Activated T-cell treated with anti-CD3 and anti-CD28 coated beads, Interleukin-2, amount 50 U/mL, for 4 hours (primary cell): ENCODE results near the gene DCAF12. TPM values are rescaled to one million over a fixed set of nuclear protein-coding genes. Genes with fewer than 3 reads are reported as not detected.
A peak's percentile ranks its signal among the peaks of the same experiment; 100 is the strongest.

ENCODE experiments used
- ATAC-seq, 2 donors: fragments of 200-7000 bp; cut with Tn5 transposase; one replicate each; pipeline ENCODE4 v1.10.0; 2021
- DNase-seq: peaks from one replicate; pipeline ENCODE4 v3.0.0-alpha.2; 2020
- H3K27me3 Mint-ChIP-seq: one replicate; pipeline ENCODE4 v1.8.0; 2021; ENCODE audit warnings: low read depth, mixed read lengths
- H3K36me3 Mint-ChIP-seq: one replicate; pipeline ENCODE4 v1.8.0; 2022; ENCODE audit warnings: mixed read lengths; ENCODE audit not compliant: insufficient read depth
- H3K4me1 Mint-ChIP-seq: one replicate; pipeline ENCODE4 v1.8.0; 2021; ENCODE audit warnings: low read depth, mixed read lengths
- H3K4me3 Mint-ChIP-seq: one replicate; pipeline ENCODE4 v1.8.0; 2021; ENCODE audit warnings: mild to moderate bottlenecking, moderate library complexity, mixed read lengths
- H3K9me3 Mint-ChIP-seq: one replicate; pipeline ENCODE4 v1.8.0; 2021; ENCODE audit warnings: mixed read lengths
- total RNA-seq, 3 donors: library from RNA; stranded (reverse); gene quantifications; one replicate each; pipeline ENCODE4 v1.2.1, GENCODE V29; 2021

DCAF12 gene
- 10 to 100 TPM; 38.7 to 44.7 (median 41.4) TPM for total RNA-seq

GRCh38 chr9:34126207-34127034 lies at the start of gene DCAF12:
TSS of gene DCAF12 (minus strand) at chr9:34126698. CDS start at chr9:34126431, 267 bp downstream.
- H3K4me1 Mint-ChIP-seq: peaks cover 42% of the 10 kb centered on the region
- no peaks in the 10 kb centered on the region for H3K27me3 Mint-ChIP-seq
- peak within 1 kb of the TSS; percentile 96 for H3K4me3 Mint-ChIP-seq
- H3K9me3 Mint-ChIP-seq: no peaks in the 10 kb centered on the region
- peaks cover 22% of the 10 kb centered on the region for H3K36me3 Mint-ChIP-seq
- DNase-seq: peak; percentile 85
- ATAC-seq: peak; percentile 93 to 94

GRCh38 chr9:34176089-34176488 lies 49.6 kb upstream of the DCAF12 start:
- ATAC-seq (no peak), DNase-seq (no peak)
- H3K27me3 Mint-ChIP-seq: no peaks in the 10 kb centered on the region
- no peaks in the 10 kb centered on the region for H3K36me3 Mint-ChIP-seq
- no peak overlapping the region for H3K4me3 Mint-ChIP-seq
- H3K4me1 Mint-ChIP-seq: peaks cover 25% of the 10 kb centered on the region
- no peaks in the 10 kb centered on the region for H3K9me3 Mint-ChIP-seq

- Mint-ChIP-seq H3K9me3 (no peaks in the 10 kb centered on the region), H3K4me3 (peak overlapping the region; percentile 48)
- peak; percentile 84 to 87 for ATAC-seq
These were observed 45.4 kb upstream of the DCAF12 start for GRCh38 chr9:34171753-34172535.

GRCh38 chr9:34170237-34170991 lies 43.9 kb upstream of the DCAF12 start:
- H3K36me3 Mint-ChIP-seq: no peaks in the 10 kb centered on the region
- no peak for DNase-seq
- H3K9me3 Mint-ChIP-seq: no peaks in the 10 kb centered on the region
- ATAC-seq: no peak
- H3K4me1 Mint-ChIP-seq: peaks cover 8% of the 10 kb centered on the region
- H3K27me3 Mint-ChIP-seq: no peaks in the 10 kb centered on the region
- no peak overlapping the region for H3K4me3 Mint-ChIP-seq

More at GRCh38 chr9:34171753-34172535, 45.4 kb upstream of the DCAF12 start:
- no peaks in the 10 kb centered on the region for H3K36me3 Mint-ChIP-seq
- DNase-seq: peak; percentile 26
- peaks cover 11% of the 10 kb centered on the region for H3K4me1 Mint-ChIP-seq
- H3K27me3 Mint-ChIP-seq: no peaks in the 10 kb centered on the region

GRCh38 chr9:34169125-34169524 lies 42.6 kb upstream of the DCAF12 start:
- H3K27me3 Mint-ChIP-seq: no peaks in the 10 kb centered on the region
- DNase-seq (no peak), ATAC-seq (no peak)
- H3K4me1 Mint-ChIP-seq: peaks cover 8% of the 10 kb centered on the region
- H3K9me3 Mint-ChIP-seq: no peaks in the 10 kb centered on the region
- H3K36me3 Mint-ChIP-seq: no peaks in the 10 kb centered on the region
- H3K4me3 Mint-ChIP-seq: no peak overlapping the region

GRCh38 chr9:34163434-34163833 lies 36.9 kb upstream of the DCAF12 start:
- Mint-ChIP-seq H3K27me3 (no peaks in the 10 kb centered on the region), H3K9me3 (no peaks in the 10 kb centered on the region), H3K36me3 (no peaks in the 10 kb centered on the region), H3K4me1 (no peaks in the 10 kb centered on the region), H3K4me3 (no peak overlapping the region)
- ATAC-seq (no peak), DNase-seq (no peak)

GRCh38 chr9:34158362-34158869 lies 31.9 kb upstream of the DCAF12 start:
- DNase-seq (no peak), ATAC-seq (no peak)
- Mint-ChIP-seq H3K4me1 (no peaks in the 10 kb centered on the region), H3K27me3 (no peaks in the 10 kb centered on the region), H3K4me3 (no peak overlapping the region), H3K36me3 (no peaks in the 10 kb centered on the region), H3K9me3 (no peaks in the 10 kb centered on the region)

GRCh38 chr9:34157898-34158297 lies 31.4 kb upstream of the DCAF12 start:
- H3K36me3 Mint-ChIP-seq: no peaks in the 10 kb centered on the region
- no peaks in the 10 kb centered on the region for H3K27me3 Mint-ChIP-seq
- H3K4me3 Mint-ChIP-seq: no peak overlapping the region
- ATAC-seq: no peak
- H3K9me3 Mint-ChIP-seq: no peaks in the 10 kb centered on the region
- no peak for DNase-seq
- H3K4me1 Mint-ChIP-seq: no peaks in the 10 kb centered on the region

- no peak for ATAC-seq
- Mint-ChIP-seq H3K4me3 (no peak overlapping the region), H3K36me3 (no peaks in the 10 kb centered on the region), H3K27me3 (no peaks in the 10 kb centered on the region), H3K4me1 (no peaks in the 10 kb centered on the region), H3K9me3 (no peaks in the 10 kb centered on the region)
- no peak for DNase-seq
These were observed 30.8 kb upstream of the DCAF12 start for GRCh38 chr9:34157318-34157717.

- ATAC-seq (no peak), DNase-seq (no peak)
- H3K27me3 Mint-ChIP-seq: no peaks in the 10 kb centered on the region
- H3K4me1 Mint-ChIP-seq: no peaks in the 10 kb centered on the region
- H3K36me3 Mint-ChIP-seq: no peaks in the 10 kb centered on the region
- no peaks in the 10 kb centered on the region for H3K9me3 Mint-ChIP-seq
- no peak overlapping the region for H3K4me3 Mint-ChIP-seq
These were observed 27.6 kb upstream of the DCAF12 start for GRCh38 chr9:34154057-34154456.

GRCh38 chr9:34151398-34151797 lies 24.9 kb upstream of the DCAF12 start:
- Mint-ChIP-seq H3K4me1 (no peaks in the 10 kb centered on the region), H3K36me3 (no peaks in the 10 kb centered on the region), H3K4me3 (no peak overlapping the region), H3K27me3 (no peaks in the 10 kb centered on the region), H3K9me3 (no peaks in the 10 kb centered on the region)
- no peak for ATAC-seq
- DNase-seq: no peak

- H3K4me1 Mint-ChIP-seq: no peaks in the 10 kb centered on the region
- no peak for ATAC-seq
- no peak for DNase-seq
- no peaks in the 10 kb centered on the region for H3K36me3 Mint-ChIP-seq
- no peaks in the 10 kb centered on the region for H3K27me3 Mint-ChIP-seq
- no peaks in the 10 kb centered on the region for H3K9me3 Mint-ChIP-seq
- no peak overlapping the region for H3K4me3 Mint-ChIP-seq
These were observed 18.7 kb upstream of the DCAF12 start for GRCh38 chr9:34145165-34145564.

GRCh38 chr9:34143116-34143515 lies 16.6 kb upstream of the DCAF12 start:
- peaks cover 7% of the 10 kb centered on the region for H3K4me1 Mint-ChIP-seq
- DNase-seq: no peak
- no peak for ATAC-seq
- H3K27me3 Mint-ChIP-seq: no peaks in the 10 kb centered on the region
- no peaks in the 10 kb centered on the region for H3K36me3 Mint-ChIP-seq
- H3K9me3 Mint-ChIP-seq: no peaks in the 10 kb centered on the region
- H3K4me3 Mint-ChIP-seq: no peak overlapping the region

- ATAC-seq: no peak
- no peaks in the 10 kb centered on the region for H3K27me3 Mint-ChIP-seq
- no peak overlapping the region for H3K4me3 Mint-ChIP-seq
- H3K4me1 Mint-ChIP-seq: peaks cover 7% of the 10 kb centered on the region
- no peaks in the 10 kb centered on the region for H3K9me3 Mint-ChIP-seq
- DNase-seq: no peak
- no peaks in the 10 kb centered on the region for H3K36me3 Mint-ChIP-seq
These were observed 14.4 kb upstream of the DCAF12 start for GRCh38 chr9:34140853-34141252.
